Measurements from ENCODE around the gene BATF2.
"Not testable (repeated sequence)": the region's sequence is repeated elsewhere in the genome, so short reads cannot be mapped to it uniquely, and the experiment has no call there.

Gene BATF2

GRCh38 chr11:65013130-65013887 lies 16.5 kb upstream of the BATF2 start:
- DNase-seq = peak; percentile 82

- DNase-seq = no peak
Observed at GRCh38 chr11:65008873-65009272, 12.1 kb upstream of the BATF2 start.

GRCh38 chr11:65008016-65008415 lies 11.2 kb upstream of the BATF2 start:
- DNase-seq = no peak

DNA sequence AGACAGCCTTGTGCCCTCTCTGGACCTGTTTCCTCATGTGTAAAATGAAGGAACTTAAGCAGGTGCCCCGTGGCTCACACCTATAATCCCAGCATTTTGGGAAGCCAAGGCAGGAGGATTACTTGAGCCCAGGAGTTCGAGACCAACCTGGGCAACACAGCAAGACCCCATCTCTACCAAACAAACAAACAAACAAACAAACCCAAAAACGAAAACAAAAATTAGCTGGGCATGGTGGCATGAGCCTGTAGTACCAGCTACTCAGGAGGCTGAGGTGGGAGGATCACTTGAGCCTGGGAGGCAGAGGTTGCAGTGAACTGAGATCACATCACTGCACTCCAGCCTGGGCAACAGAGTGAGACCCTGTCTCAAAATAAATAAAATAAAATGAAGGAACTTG lies 7.2 kb upstream of the BATF2 start:
- not testable (repeated sequence) for DNase-seq

- DNase-seq = no peak
Observed at GRCh38 chr11:65003282-65003681, 6.5 kb upstream of the BATF2 start.

GRCh38 chr11:65002706-65003105 lies 5.9 kb upstream of the BATF2 start:
- DNase-seq = no peak

GRCh38 chr11:64999478-64999877 lies 2.7 kb upstream of the BATF2 start:
- DNase-seq = no peak

DNA sequence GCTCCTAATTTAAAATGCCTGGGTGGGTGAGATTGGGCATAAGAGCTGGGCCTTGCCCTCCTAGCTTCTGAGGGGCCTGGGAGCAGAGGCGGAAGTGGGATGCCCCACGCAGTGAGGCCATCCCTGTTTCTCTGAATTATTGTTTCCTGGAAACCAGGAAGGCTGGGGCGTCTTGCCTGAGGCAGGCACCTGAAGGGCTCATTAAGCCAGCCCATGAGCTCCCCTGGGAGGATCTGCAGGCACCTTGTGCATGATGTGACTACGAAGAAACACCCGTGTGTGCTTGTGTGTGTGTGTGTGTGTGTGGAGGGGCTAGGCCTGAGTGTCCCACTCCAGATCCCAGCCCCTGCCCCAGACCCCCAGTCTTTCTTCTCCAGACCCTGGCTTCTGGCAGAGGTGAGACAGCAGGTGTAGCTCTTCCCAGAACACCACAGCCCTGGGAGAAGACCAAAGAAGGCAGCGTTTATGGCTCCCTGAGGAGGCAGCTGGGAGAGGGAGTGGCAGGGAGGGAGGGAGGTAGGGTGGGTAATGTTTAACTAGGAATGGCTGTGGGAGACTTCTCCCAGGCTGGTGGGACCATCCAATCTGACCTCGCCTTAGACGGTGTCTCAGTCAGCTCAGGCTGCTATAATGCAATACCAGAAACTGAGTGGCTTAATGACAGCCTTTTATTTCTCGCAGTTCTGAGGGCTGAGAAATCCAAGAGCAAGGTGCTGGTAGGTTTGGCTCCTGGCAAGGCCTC lies 2.1 kb upstream of the BATF2 start:
- peak; percentile 83 for DNase-seq

GRCh38 chr11:64998141-64998540 lies 1.4 kb upstream of the BATF2 start:
- DNase-seq = peak; percentile 42

DNA sequence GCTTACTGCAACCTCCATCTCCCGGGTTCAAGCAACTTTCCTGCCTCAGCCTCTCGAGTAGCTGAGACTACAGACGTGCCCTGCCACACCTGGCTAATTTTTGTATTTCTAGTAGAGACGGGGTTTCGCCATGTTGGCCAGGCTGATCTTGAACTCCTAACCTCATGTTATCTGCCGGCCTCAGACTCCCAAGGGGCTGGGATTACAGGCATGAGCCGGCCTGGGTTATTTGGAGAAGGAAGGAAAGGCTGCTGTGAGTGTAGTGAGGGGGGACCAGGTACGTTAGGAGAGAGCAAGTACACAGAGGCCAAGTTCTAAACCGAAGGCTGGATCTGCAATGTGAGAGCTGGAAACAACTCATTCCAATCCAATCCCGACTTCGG lies 453 bp downstream of the BATF2 start:
- DNase-seq = no peak

- no peak for DNase-seq
Observed at GRCh38 chr11:64994318-64994717, 2.5 kb downstream of the BATF2 start.

DNA sequence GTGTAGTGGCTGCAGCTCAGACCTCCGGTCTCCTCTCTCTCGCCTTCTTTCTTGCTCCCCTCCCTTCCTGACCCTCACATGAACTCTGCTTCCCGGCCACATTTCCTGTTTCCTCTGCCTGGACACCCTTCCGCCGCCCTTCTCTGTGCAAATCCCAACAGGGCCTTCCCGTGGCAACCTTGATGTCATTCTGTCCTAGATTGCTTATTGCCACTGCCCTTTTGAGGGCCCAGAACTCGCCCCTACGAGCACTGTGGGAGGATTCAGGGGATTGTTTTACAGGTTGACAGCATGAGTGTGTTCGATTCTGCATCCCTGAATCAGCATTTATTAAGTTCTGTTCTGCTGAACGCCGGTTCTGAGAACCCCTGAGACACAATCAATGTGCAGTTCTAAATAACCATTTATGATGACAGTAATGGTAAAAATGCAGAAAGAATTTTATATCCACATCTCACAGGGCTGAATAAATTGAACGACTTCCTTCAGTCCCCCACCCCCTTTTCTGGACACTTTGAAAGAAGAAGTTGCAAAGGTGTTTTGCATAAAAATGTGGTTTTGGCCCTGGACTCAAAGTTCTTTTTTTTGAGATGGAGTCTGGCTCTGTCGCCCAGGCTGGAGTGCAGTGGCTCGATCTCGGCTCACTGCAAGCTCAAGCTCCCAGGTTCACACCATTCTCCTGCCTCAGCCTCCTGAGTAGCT lies 6.4 kb downstream of the BATF2 start:
- no peak for DNase-seq

- no peak for DNase-seq
Observed at GRCh38 chr11:64989416-64989815, 7.4 kb downstream of the BATF2 start.

DNA sequence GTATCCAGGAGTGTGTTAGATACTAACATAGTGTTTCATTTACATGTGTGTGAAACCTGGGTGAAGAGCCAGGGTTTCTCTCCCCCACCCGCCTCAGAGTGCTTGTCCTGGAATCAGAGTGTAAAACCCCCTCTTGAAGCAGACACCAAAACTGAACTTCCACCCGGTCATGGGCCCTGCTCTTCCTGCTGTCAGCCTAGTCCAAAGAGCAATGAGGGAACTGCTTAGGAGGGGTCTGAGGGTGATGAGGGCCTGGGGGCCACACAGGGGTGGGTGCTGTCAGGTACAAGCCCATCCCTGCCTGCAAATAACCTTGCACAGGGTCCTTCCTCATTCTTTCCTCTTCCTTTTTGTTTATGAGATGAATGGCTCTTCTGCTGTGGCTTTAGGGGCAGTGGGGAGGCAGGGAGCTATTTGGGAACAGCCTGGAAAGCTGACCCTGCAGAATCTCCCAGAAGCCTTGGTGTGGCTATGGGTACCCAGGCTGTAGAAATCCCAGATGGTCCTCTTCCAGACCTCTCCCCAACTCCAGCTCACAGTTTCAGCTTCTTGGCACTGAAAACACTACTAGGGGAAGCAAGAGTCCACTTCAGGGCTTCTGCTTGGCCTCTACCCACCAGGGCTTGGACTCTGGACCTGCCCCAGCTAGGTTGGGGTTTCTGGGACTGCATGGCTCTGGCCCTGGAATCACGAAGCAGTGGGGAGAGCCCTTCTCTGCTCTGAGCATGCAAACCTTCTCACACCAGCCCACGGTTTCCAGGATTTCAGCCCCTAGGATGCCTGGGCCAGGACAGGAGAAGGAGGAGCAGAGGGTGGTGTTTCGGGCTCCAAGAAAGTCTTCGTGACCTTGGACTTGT lies 8.5 kb downstream of the BATF2 start:
- DNase-seq = no peak

- DNase-seq = not testable (repeated sequence)
Observed at GRCh38 chr11:64983339-64983738, 13.4 kb downstream of the BATF2 start.

- DNase-seq = no peak
Observed at GRCh38 chr11:64976651-64977050, 20.1 kb downstream of the BATF2 start.

- DNase-seq = no peak
Observed at GRCh38 chr11:64974124-64974523, 22.6 kb downstream of the BATF2 start.

DNA sequence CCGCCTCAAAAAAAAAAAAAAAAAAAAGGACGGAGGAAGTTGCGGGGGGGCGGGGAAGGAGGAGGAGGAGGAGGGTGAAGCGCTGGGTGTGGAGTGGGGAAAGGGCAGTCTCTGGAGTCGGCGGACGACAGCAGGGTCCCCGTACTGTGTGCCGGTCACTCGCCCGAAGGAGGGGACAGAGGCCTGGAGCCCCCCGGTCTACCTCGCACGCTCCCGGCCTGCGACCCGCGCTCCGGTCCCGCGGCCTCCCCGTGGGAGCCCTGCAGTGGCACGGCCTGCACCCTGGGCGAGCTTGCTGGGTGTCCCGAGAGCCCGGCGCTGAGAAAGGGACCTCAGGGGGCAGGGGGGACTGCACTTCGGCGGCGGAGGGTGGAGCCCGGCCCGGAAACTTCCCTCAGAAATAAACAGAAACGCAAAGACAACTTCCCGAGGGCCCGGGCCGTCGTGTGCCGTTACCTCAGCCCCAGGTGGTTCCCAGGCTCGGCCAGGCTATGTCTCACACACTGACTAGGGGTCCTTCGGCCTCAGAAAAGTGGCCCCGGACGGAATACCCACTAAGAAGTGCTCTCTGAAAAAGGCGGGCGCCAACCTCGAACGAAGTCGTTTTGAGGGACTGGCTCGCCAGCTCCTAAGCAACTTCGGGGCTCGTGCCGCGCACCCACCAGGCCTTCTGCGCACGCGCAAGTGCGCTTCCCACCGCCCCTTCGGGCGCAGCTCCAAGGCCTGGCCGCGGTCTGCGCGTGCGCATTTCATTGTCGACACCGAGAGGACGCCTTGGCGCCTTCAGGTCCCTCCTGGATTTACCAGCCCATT lies 25.1 kb downstream of the BATF2 start, which contains the start of gene MAJIN:
Gene MAJIN (minus strand): TSS at position 688 of the 813 bp plus-strand sequence. CDS start 12,703 bp downstream, outside the sequence.
- no peak for DNase-seq

GRCh38 chr11:64970731-64971151 lies 26.0 kb downstream of the BATF2 start:
- DNase-seq = no peak

GRCh38 chr11:64969209-64969608 lies 27.6 kb downstream of the BATF2 start:
- DNase-seq = no peak

DNA sequence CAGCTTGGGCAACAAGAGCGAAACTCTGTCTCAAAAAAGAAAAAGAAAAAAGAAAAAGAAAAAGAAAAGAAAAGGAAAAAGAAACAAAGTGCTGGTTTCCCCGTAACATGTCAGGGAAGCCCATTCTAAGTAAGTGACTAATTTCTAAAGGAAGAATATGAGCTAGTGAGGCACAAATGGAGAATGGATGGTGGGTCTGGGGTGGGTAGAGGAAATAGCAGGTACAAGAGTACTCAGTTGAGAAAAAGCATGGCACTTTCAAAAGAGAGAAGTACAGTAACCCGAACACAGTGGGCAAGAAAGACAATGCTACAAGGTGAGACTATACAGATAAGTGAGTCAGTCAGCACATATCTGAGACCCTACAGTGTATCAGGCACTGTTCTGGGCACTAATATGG lies 29.4 kb downstream of the BATF2 start:
- DNase-seq = no peak

All from NCI-H526 treated with DMSO at 0.1 percent for 48 hours (cell line).